ENCODE data around the gene CPSF4L.

GRCh38 chr17:73305845-73306836 lies 44.5 kb upstream of the CPSF4L start:
- TF ChIP-seq ZNF274 (IDR thresholded peaks at IDR 0.05; ENCODE audit: low read depth, low read length) (no peak), YY1 (IDR thresholded peaks at IDR 0.05; ENCODE audit: insufficient read depth, insufficient read length) (no peak)
